ENCODE measurements around the gene NCAM1. TPM values are rescaled to one million over a fixed set of nuclear protein-coding genes. Genes with fewer than 3 reads are reported as not detected.

NCAM1 gene
- total and polyA plus RNA-seq, 2 donors (not counting 3 experiments of a cell fraction or from before 2014, with no cell fraction given): 0.03 TPM; not detected in 1

DNA sequence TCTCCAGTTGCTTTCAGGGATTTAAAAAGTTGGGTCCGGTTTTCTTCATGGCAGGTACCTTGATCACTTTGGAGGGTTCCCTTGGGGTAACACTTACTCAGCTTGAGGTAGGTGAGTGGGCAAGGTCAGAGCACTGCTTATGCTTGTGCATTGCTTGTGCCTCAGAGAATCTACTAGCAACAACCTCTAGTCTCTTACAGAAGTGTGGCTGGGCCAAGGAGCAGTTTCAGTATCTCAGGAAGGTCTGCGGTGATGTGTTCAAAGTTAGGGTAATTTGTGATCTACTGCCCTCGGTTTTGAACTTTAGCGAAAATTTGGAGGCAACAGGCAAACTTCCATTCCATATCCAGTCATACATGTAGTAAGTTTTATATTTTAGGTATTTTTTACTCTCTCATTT lies 62.8 kb downstream of the NCAM1 start:
- FAIRE-seq (no peak), DNase-seq (ENCODE audit: low read depth, low spot score) (no peak)
- no peak overlapping the region for H3K27ac ChIP-seq (ENCODE audit: insufficient read depth, low read depth, low read length)
- no peaks in the 10 kb centered on the region for H3K4me1 ChIP-seq (ENCODE audit: control insufficient read depth, extremely low read depth, insufficient read depth, low read length)
- no peak for TF ChIP-seq FOS (IDR thresholded peaks at IDR 0.05; ENCODE audit: borderline replicate concordance, insufficient read depth, low read length)
- TF ChIP-seq, protein P1, sequence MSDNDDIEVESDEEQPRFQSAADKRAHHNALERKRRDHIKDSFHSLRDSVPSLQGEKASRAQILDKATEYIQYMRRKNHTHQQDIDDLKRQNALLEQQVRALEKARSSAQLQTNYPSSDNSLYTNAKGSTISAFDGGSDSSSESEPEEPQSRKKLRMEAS (IDR thresholded peaks at IDR 0.05; ENCODE audit: insufficient read depth, insufficient read length): no peak
- no peak for TF ChIP-seq POLR2AphosphoS5 (IDR thresholded peaks at IDR 0.05; ENCODE audit: insufficient read depth, low read depth, low read length)
- TF ChIP-seq MYC (IDR thresholded peaks at IDR 0.05; ENCODE audit: low read depth, low read length): no peak
- no peak for TF ChIP-seq GATA2 (IDR thresholded peaks at IDR 0.05; ENCODE audit: insufficient read depth, insufficient read length, low read depth, low read length)
- TF ChIP-seq EZH2 (IDR thresholded peaks at IDR 0.05; ENCODE audit: borderline replicate concordance, low read depth, low read length, severe bottlenecking): no peak
- TF ChIP-seq, protein P2, sequence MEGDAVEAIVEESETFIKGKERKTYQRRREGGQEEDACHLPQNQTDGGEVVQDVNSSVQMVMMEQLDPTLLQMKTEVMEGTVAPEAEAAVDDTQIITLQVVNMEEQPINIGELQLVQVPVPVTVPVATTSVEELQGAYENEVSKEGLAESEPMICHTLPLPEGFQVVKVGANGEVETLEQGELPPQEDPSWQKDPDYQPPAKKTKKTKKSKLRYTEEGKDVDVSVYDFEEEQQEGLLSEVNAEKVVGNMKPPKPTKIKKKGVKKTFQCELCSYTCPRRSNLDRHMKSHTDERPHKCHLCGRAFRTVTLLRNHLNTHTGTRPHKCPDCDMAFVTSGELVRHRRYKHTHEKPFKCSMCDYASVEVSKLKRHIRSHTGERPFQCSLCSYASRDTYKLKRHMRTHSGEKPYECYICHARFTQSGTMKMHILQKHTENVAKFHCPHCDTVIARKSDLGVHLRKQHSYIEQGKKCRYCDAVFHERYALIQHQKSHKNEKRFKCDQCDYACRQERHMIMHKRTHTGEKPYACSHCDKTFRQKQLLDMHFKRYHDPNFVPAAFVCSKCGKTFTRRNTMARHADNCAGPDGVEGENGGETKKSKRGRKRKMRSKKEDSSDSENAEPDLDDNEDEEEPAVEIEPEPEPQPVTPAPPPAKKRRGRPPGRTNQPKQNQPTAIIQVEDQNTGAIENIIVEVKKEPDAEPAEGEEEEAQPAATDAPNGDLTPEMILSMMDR (IDR thresholded peaks at IDR 0.05; ENCODE audit: extremely low read depth in 1 of 2, insufficient read depth in 1 of 2, low read depth in 1 of 2, low read length in 2 of 2): no peak
- no peak for TF ChIP-seq POLR2A (IDR thresholded peaks at IDR 0.05; ENCODE audit: low read depth, low read length)
- no peak for TF ChIP-seq JUN (IDR thresholded peaks at IDR 0.05; ENCODE audit: borderline replicate concordance, insufficient read depth, insufficient read length, low read depth)
- no peak overlapping the region for H3K4me3 ChIP-seq (replicated peaks in 1 of 3; ENCODE audit: insufficient read depth in 1 of 3, low read depth in 1 of 3, low read length in 3 of 3)
- dilution Hi-C loops (cut with MboI; ENCODE audit: extremely low pct_ligation_motif_present, low sequenced_read_pairs): no loop called here
- H4K20me1 ChIP-seq (replicated peaks; ENCODE audit: control insufficient read depth, extremely low read depth, insufficient read depth, low read length): no peaks in the 10 kb centered on the region
- POLR2A ChIA-PET: no interaction called here
- no peaks in the 10 kb centered on the region for H3K79me2 ChIP-seq (ENCODE audit: control insufficient read depth, insufficient read depth, low read length)
- intact Hi-C loops (cut with micrococcal nuclease): no loop called here
- no TSS peak for BruUV-seq (replicated peaks)
- H3K4me2 ChIP-seq (ENCODE audit: insufficient read depth, low read length): no peak overlapping the region
- H3K27me3 ChIP-seq (ENCODE audit: control insufficient read depth in 2 of 2, insufficient read depth in 2 of 2, low read length in 2 of 2): no peaks in the 10 kb centered on the region
- H3K9me1 ChIP-seq (replicated peaks; ENCODE audit: control insufficient read depth, extremely low read depth, insufficient read depth, low read length): no peaks in the 10 kb centered on the region
- no peak overlapping the region for H2AFZ ChIP-seq (ENCODE audit: low read depth, low read length)
- no peaks in the 10 kb centered on the region for H3K36me3 ChIP-seq (ENCODE audit: control insufficient read depth in 2 of 2, extremely low read depth in 1 of 2, insufficient read depth in 2 of 2, low read length in 2 of 2)
- H3K9me3 ChIP-seq (replicated peaks; ENCODE audit: control insufficient read depth, insufficient read depth, low read length): peaks cover 3% of the 10 kb centered on the region
- CTCF ChIA-PET: no interaction called here
- H3K9ac ChIP-seq (replicated peaks; ENCODE audit: extremely low read depth, insufficient read depth, low read length): no peak overlapping the region

Measured in endothelial cell of umbilical vein (primary cell).